GM18499 (cell line): ENCODE results near the gene HSPB7.
A peak's percentile ranks its signal among the peaks of the same experiment; 100 is the strongest.
"Not testable (repeated sequence)": the region's sequence is repeated elsewhere in the genome, so short reads cannot be mapped to it uniquely, and the experiment has no call there.

Experiments
- ATAC-seq: cut with Tn5 transposase; IDR thresholded peaks from one replicate; pipeline ENCODE4 v1.9.1; 2021; ENCODE audit warnings: moderate number of reproducible peaks; ENCODE audit not compliant: insufficient read depth, unreplicated experiment

Gene HSPB7

GRCh38 chr1:15989776-15990175 is 28.1 kb downstream of the HSPB7 start:
- no peak for ATAC-seq

DNA sequence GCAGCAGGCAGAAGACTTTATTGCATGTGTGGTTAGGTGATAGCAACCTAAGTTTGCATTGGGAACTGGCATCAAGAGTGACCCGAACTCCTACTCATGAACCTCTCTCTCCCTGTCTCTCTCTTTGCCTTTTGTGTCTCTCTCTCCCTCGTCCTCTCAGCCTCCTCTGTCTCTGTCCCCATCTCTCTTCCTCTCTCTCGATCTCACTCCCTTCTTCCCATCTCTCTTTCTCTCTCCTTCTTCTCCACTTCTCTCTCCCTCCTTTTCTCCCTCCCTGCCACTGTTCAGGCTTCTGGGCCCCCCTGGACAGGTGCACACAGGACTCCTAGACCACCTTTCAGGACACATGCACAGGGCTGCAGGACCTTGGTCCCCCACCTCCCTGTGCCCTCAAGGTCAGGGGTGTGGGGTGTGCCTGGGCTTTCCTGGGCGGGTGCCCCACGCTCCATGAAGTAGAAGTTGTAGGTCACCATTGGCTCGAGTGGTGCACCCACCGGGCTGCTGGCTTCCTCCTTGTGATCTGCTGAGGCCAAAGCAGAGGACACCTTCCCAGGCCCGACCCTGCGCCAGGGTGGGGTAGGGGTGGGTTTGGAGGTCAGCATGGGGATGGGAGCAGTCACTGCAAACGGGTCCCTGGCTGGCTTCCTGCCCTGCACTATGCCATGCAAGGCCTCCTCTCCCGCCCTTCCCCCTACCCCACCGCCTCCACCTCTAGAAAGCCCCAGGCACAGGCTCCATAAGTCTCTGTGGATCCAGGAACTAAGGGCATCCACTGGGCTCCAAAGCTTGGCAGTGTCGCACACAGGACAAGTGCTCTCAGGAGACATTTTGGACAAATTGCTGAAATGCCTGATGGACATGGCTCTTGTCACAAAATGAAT is 28.7 kb downstream of the HSPB7 start:
- ATAC-seq, result no peak

DNA sequence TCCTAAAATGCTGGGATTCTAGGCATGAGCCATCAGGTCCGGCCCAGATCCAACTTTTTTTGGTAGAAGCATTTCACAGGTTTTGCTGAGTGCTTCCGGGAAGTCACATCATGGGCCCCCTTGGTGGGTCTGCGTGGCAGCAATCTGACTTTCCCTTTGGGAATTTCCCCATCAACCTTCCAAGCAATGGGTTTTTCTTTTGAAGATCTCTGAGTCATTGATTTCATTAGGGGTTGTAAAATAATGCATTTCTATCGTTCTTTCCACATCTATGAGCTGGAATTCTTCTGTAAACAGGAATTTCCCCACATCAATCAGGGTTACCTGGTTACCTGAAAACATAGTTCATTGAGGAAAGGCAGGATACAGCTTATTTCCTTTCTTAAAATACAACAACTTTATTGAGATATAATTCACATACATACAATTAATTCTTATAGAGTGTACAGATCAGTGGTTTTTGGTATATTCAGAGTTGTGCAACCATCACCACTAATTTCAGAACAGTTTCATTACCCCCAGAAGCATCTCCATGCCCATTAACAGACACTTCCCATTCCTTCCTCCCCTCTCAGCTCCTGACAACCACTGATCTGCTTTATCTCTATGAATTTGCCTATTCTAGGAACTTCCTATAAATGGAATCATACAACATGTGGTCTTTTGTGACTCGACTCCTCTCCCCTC is 32.1 kb downstream of the HSPB7 start:
- ATAC-seq, result no peak

GRCh38 chr1:15983275-15983674 is 34.6 kb downstream of the HSPB7 start:
- ATAC-seq, result no peak

DNA sequence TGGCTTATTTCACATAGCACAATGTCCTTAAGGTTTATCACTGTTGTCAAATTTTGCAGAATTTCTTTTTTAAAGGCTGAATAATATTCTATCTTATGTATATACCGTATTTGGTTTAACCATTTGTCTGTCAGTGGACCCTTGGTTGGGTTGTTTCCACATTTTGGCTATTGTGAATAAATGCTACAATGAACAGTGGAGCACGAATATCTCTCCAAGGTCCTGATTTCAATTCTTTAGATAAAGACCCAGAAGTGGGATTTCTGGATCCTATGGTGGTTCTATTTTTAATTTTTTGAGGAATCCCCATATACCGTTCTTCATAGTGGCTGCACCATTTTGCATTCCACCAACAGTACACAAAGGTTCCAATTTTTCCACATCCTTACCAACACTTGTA is 36.2 kb downstream of the HSPB7 start:
- ATAC-seq, result no peak

GRCh38 chr1:15977947-15978346 is 39.9 kb downstream of the HSPB7 start:
- ATAC-seq, result not testable (repeated sequence)

- ATAC-seq, result no peak
These were observed 41.8 kb downstream of the HSPB7 start, which contains the start of gene ZBTB17 for GRCh38 chr1:15975805-15976680. Gene ZBTB17, minus strand, starts transcription at chr1:15976101. Its CDS starts 27,606 bp downstream, at chr1:15948495.

- ATAC-seq, result no peak
These were observed 42.5 kb downstream of the HSPB7 start for GRCh38 chr1:15975358-15975804.

DNA sequence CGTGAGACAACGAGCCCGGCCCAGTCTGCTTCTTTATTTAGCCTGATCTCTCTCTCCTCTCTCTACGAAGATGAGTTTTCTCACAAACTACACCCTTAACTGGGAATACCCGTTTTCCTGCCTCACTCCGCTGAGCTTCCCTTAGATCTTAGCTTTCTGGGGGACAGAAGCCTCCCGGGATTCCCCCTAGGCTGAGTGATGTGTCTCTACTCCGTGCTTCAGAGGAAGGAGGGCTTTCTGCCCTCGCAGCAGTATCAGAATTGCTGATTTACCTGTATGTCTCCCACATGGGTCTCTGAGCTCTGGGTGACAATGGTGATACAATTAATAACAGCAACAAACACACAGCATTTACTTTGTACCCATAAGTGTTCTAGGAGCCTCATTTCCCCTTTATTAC is 43.0 kb downstream of the HSPB7 start:
- ATAC-seq, result no peak

GRCh38 chr1:15973772-15974171 is 44.1 kb downstream of the HSPB7 start:
- ATAC-seq, result no peak

DNA sequence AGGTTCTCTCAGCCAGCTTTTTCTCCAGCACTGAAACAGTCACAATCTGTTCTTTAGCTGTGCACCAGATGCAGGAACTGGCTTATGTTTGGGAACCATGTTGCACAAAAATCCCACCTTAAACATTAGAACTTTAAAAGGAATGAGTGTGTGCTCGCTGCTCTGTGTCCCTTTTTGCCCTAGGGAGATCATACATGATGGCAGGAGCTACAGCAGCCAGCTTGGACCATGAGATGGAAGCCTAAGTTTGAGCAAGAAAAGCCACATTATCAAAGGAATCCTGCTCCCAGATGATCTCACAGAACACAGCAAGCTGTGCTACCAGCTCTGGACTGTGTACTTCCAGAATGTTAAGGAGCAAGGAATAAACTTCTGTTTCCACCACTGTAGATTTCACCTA is 45.4 kb downstream of the HSPB7 start:
- ATAC-seq, result no peak

GRCh38 chr1:15970911-15971310 is 46.9 kb downstream of the HSPB7 start:
- no peak for ATAC-seq

DNA sequence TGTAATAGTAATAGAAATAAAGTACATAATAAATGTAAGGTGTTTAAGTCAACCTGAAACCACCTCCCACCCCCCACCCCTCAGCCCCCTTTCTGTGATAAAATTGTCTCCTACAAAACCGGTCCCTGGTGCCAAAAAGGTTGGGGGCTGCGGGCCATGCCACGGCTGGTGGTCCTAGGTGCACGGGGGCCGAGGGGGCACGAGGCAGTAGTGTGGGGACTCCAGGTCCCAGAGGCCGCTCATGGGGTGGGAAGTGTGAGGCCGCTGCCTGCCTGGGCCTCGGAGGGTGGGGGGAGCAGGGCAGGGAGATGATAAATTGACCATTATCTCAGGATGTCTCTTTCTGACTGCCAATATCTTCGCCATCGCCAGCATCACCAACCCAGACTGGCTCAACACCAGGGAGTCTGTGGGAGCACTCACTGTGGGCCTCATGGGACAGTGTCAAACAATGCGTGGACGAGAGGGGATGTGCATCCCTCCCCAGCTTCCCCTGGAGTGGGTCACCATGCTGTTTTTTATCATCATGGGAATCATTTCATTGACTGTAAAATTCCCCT is 48.4 kb downstream of the HSPB7 start:
- no peak for ATAC-seq

- no peak for ATAC-seq
These were observed 49.7 kb downstream of the HSPB7 start for GRCh38 chr1:15968172-15968571.

DNA sequence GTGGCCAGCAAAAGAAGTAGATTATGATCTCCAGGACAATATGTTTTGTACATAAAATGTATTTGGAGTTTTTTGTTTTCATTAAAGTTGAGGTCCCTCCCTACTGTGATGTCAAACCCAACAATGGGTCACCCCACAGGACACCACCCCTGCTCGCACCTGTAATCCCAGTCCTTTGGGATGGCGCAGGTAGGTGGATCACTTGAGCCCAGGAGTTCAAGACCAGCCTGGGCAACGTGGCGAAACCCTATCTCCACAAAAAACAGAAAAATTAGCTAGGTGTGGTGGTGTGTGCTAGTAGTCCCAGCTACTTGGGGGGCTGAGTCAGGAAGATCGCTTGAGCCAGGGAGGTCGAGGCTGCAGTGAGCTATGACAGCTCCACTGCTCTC is 50.9 kb downstream of the HSPB7 start:
- ATAC-seq, result no peak

DNA sequence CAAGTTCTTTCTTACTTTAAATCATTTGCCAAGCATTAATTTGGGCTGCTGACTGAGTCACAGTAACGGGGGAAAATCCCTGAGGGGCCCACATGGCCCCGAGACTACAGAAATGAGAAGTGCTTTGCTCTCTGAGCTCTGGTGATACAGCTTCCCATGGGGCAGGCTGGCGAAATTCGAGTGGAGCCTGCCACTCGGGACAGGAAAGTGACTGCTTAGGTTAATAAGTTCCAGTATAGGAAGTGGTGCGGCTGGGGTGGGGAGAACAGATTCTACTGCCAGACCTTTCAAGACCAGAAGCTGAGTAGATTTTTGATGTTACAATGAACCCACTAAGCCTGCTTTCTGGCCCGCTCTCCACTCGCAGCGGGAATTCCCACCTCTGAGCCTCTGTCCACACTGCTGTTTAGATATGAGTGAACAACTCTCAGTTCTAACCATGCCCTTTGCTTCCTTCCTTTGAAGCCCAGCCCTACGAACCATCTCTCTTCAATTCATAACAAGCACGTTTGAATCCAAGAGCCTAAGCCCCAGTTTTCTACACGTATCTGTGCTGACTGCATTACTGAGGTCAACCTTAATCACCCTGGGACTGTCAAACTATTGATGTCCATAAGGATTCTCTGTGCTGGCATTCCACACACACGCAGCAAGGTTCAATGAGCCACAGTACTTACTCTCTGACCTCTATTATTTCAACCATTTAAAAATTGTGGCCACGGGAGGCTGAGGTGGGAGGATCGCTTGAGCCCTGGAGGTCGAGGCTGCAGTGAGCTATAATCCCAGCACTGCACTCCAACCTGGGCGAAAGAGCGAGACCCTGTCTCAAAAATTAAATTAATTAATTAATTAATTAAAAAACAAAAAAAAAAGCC is 51.5 kb downstream of the HSPB7 start:
- peak; percentile 55 for ATAC-seq

GRCh38 chr1:15965228-15965767 is 52.5 kb downstream of the HSPB7 start:
- ATAC-seq, result no peak
